Measurements from ENCODE around the gene COCH.

GRCh38 chr14:30869551-30870155, 4.7 kb upstream of the COCH start:
- TF ChIP-seq CTCF (IDR thresholded peaks at IDR 0.05) (no peak), POLR2A (IDR thresholded peaks at IDR 0.05) (no peak)

Data from prostate gland (tissue), 2 donors.